IMR-90 (cell line): ENCODE results near the gene NMRK2. TPM values are rescaled to one million over a fixed set of nuclear protein-coding genes. Genes with fewer than 3 reads are reported as not detected.
"Not testable (repeated sequence)": the region's sequence is repeated elsewhere in the genome, so short reads cannot be mapped to it uniquely, and the experiment has no call there.

Source experiments
- ATAC-seq: fragments of 200-7000 bp; cut with Tn5 transposase; 2 replicates; pipeline ENCODE4 v1.9.1; 2020; ENCODE audit warnings: low read depth, mild to moderate bottlenecking, moderate library complexity
- BruUV-seq: library from RNA; stranded (reverse); fragments of 400-500 nt; replicated peaks from 2 replicates; lab custom pipeline; 2021; lab: Mats Ljungman, UMichigan
- CTCF ChIA-PET: fragments of 300-600 bp; formaldehyde crosslinking; extraction: SDS; loops from one replicate; lab custom pipeline; 2021; ENCODE audit warnings: antibody characterized with exemption; lab: Yijun Ruan, JAX
- POLR2A ChIA-PET: fragments of 300-600 bp; sonication (Branson Sonifier 250); formaldehyde crosslinking; loops from one replicate; lab custom pipeline; 2022; ENCODE audit warnings: antibody characterized with exemption; ENCODE audit not compliant: unreplicated experiment; lab: Charles Lee
- DNase-seq: peaks from one replicate; pipeline ENCODE4 v3.0.0; 2013
- H2AFZ ChIP-seq: replicated peaks from 2 replicates; pipeline ENCODE3; 2013; ENCODE audit warnings: low read length, mild to moderate bottlenecking; ENCODE audit not compliant: poor library complexity
- H2AK5ac ChIP-seq: 2 replicates; pipeline ENCODE4 v1.6.1; 2013; ENCODE audit warnings: low read depth, low read length, inconsistent platforms
- H2AK9ac ChIP-seq: replicated peaks from 2 replicates; pipeline ENCODE3; 2013; ENCODE audit warnings: mild to moderate bottlenecking, low read depth, low read length, moderate library complexity; ENCODE audit not compliant: poor library complexity
- H2BK120ac ChIP-seq: 2 replicates; pipeline ENCODE4 v1.6.1; 2013; ENCODE audit warnings: low read depth, low read length, inconsistent platforms
- H2BK15ac ChIP-seq: 3 replicates; pipeline ENCODE4 v1.6.1; 2013; ENCODE audit warnings: low read depth, low read length, inconsistent platforms
- H2BK20ac ChIP-seq: 2 replicates; pipeline ENCODE4 v1.6.1; 2013; ENCODE audit warnings: low read depth, mild to moderate bottlenecking, inconsistent platforms, low read length, moderate library complexity
- H2BK5ac ChIP-seq: 2 replicates; pipeline ENCODE4 v1.6.1; 2013; ENCODE audit warnings: mild to moderate bottlenecking, low read depth, low read length, inconsistent platforms; ENCODE audit not compliant: poor library complexity, severe bottlenecking
- H3K14ac ChIP-seq: replicated peaks from 2 replicates; pipeline ENCODE4 v1.6.1; 2013; ENCODE audit warnings: low read depth, low read length, inconsistent platforms
- H3K18ac ChIP-seq: 2 replicates; pipeline ENCODE4 v1.6.1; 2013; ENCODE audit warnings: low read depth, low read length, control low read depth
- H3K23ac ChIP-seq: 2 replicates; pipeline ENCODE4 v1.6.1; 2013; ENCODE audit warnings: low read depth, low read length, inconsistent platforms
- H3K27ac ChIP-seq: 2 replicates; pipeline ENCODE4 v1.5.1; 2013; ENCODE audit warnings: mild to moderate bottlenecking, control low read depth, low read length; ENCODE audit not compliant: insufficient read depth
- H3K27me3 ChIP-seq: 2 replicates; pipeline ENCODE4 v1.6.1; 2013; ENCODE audit warnings: low read length; ENCODE audit not compliant: control insufficient read depth, insufficient read depth
- H3K36me3 ChIP-seq: 2 replicates; pipeline ENCODE4 v1.6.1; 2013; ENCODE audit warnings: low read length, mixed read lengths; ENCODE audit not compliant: control insufficient read depth, insufficient read depth
- H3K4ac ChIP-seq: 2 replicates; pipeline ENCODE4 v1.6.1; 2013; ENCODE audit warnings: low read depth, low read length, inconsistent platforms
- H3K4me1 ChIP-seq: 2 replicates; pipeline ENCODE4 v1.6.1; 2013; ENCODE audit warnings: low read length, mixed read lengths; ENCODE audit not compliant: control insufficient read depth, insufficient read depth
- H3K4me2 ChIP-seq: 2 replicates; pipeline ENCODE4 v1.6.1; 2013; ENCODE audit warnings: low read depth, mild to moderate bottlenecking, control low read depth, low read length, moderate library complexity
- H3K4me3 ChIP-seq: 2 replicates; pipeline ENCODE4 v1.5.1; 2013; ENCODE audit warnings: low read depth, mild to moderate bottlenecking, control low read depth, low read length, moderate library complexity; ENCODE audit not compliant: insufficient read depth
- H3K56ac ChIP-seq: 2 replicates; pipeline ENCODE4 v1.6.1; 2013; ENCODE audit warnings: low read length, inconsistent platforms; ENCODE audit not compliant: insufficient read depth; ENCODE audit errors: extremely low read depth
- H3K79me1 ChIP-seq, 2 experiments: 2 replicates each; pipeline ENCODE4 v1.6.1; 2013; ENCODE audit warnings: low read length in 2 of 2, inconsistent platforms in 1 of 2, low read depth in 1 of 2
- H3K9ac ChIP-seq: 2 replicates; pipeline ENCODE4 v1.6.1; 2013; ENCODE audit warnings: low read depth, low read length, control low read depth
- H3K9me1 ChIP-seq: 2 replicates; pipeline ENCODE4 v1.6.1; 2013; ENCODE audit warnings: low read length, inconsistent platforms; ENCODE audit not compliant: insufficient read depth
- H3K9me3 ChIP-seq: 2 replicates; pipeline ENCODE4 v1.6.1; 2013; ENCODE audit warnings: low read length; ENCODE audit not compliant: control insufficient read depth, insufficient read depth
- H4K20me1 ChIP-seq: 2 replicates; pipeline ENCODE4 v1.6.1; 2013; ENCODE audit warnings: low read length, inconsistent platforms; ENCODE audit not compliant: insufficient read depth
- H4K5ac ChIP-seq: 2 replicates; pipeline ENCODE4 v1.6.1; 2013; ENCODE audit warnings: mild to moderate bottlenecking, low read depth, low read length, control low read depth
- H4K8ac ChIP-seq, 2 experiments: 2 replicates each; pipeline ENCODE4 v1.6.1; 2013; ENCODE audit warnings: low read depth in 2 of 2, low read length in 2 of 2, control low read depth in 1 of 2, inconsistent platforms in 1 of 2
- H4K91ac ChIP-seq: 2 replicates; pipeline ENCODE4 v1.6.1; 2013; ENCODE audit warnings: low read depth, low read length, inconsistent platforms; ENCODE audit not compliant: insufficient read depth
- CTCF ChIP-seq: conservative IDR thresholded peaks from 2 replicates; pipeline ENCODE4 v1.5.1; 2012; ENCODE audit warnings: mild to moderate bottlenecking, low read depth, low read length, improper control_type of control experiment
- WGBS, 2 experiments: methylation state at CpG; one replicate each; pipeline versions ENCODE4 v1.1.5 to v1.1.7; 2013; ENCODE audit warnings: missing lambda C conversion rate in 2 of 2; ENCODE audit not compliant: insufficient read length in 1 of 2; ENCODE audit errors: extremely low coverage in 2 of 2; 5-methylcytosine and 5-hydroxymethylcytosine counted together
- dilution Hi-C: fragments of 300-500 bp; cut with HindIII; formaldehyde crosslinking; loops from one replicate; pipeline ENCODE4 v1.14.3; 2018; ENCODE audit warnings: low sequenced_read_pairs; ENCODE audit not compliant: unreplicated experiment
- in situ Hi-C: fragments of 300-500 bp; cut with MboI; formaldehyde crosslinking; loops from 3 replicates; pipeline ENCODE4 v1.14.3; 2019; ENCODE audit warnings: low sequenced_read_pairs, inconsistent platforms, mixed read lengths
- intact Hi-C: fragments of 100-400 bp; cut with micrococcal nuclease; formaldehyde crosslinking; loops from 2 replicates; pipeline ENCODE4 v1.10.0; 2022
- polyA plus RNA-seq, 3 experiments: library from polyadenylated mRNA; depleted of rRNA; stranded (reverse); fragments of >200 nt; gene quantifications; 2 replicates each; pipeline ENCODE4 v1.2.3, GENCODE V29; 2012; ENCODE audit warnings: low replicate concordance in 1 of 3
- total RNA-seq: library from RNA; depleted of rRNA; stranded (reverse); fragments of >200 nt; gene quantifications from 2 replicates; pipeline ENCODE4 v1.2.3, GENCODE V29; 2012

The NMRK2 gene
- total and polyA plus RNA-seq, 2 of the 4 experiments (the other 2 are of a cell fraction) = not detected

GRCh38 chr19:3966051-3967017, 33.5 kb downstream of the NMRK2 start:
- Histone ChIP-seq H3K27ac (peak overlapping the region; percentile 35; the same call in 1 of the 2 replicates), H4K8ac (peak overlapping the region in 1 of 2 experiments; percentile 15; a peak in 1 of 4 replicates), H3K4me2 (no peak overlapping the region), H3K36me3 (peaks cover 62% of the 10 kb centered on the region), H2BK15ac (no peak overlapping the region), H2BK5ac (peak overlapping the region; percentile 40), H2AFZ (no peak overlapping the region), H3K9me3 (no peaks in the 10 kb centered on the region), H2AK5ac (peak overlapping the region; percentile 45), H2AK9ac (peak overlapping the region; percentile 83), H3K9ac (no peak overlapping the region), H3K56ac (no peak overlapping the region), H3K18ac (no peak overlapping the region), H3K27me3 (no peaks in the 10 kb centered on the region), H3K79me1 (peaks cover 9 to 68% of the 10 kb centered on the region in 2 experiments), H3K4me3 (no peak overlapping the region), H2BK20ac (no peak overlapping the region), H3K9me1 (0 out of 2 replicates have a peak, but pooled peaks cover 16% of the 10 kb centered on the region), H3K23ac (0 out of 2 replicates have a peak overlapping the region, but pooled peaks have one; percentile 27), H3K4me1 (peaks cover 9% of the 10 kb centered on the region), H4K20me1 (peaks cover 90% of the 10 kb centered on the region), H3K4ac (no peak overlapping the region; the same call in 1 of the 2 replicates), H4K5ac (no peak overlapping the region), H3K14ac (no peak overlapping the region), H2BK120ac (no peak overlapping the region), H4K91ac (0 out of 2 replicates have a peak overlapping the region, but pooled peaks have one; percentile 28)
- 96% methylated on average over 20 of the region's 30 CpGs; no CpG with 5 or more reads in 1 of the 2 experiments for WGBS, 2 experiments
- TF ChIP-seq CTCF = no peak
- ChIA-PET CTCF (no interaction called here), POLR2A (no interaction called here)
- ATAC-seq (no peak), DNase-seq (no peak)
- intact Hi-C loops = loop anchor here (5.0 kb wide), 1 partner anchor 299 kb away; no protein-coding TSS in a partner anchor
- in situ Hi-C loops = no loop called here
- BruUV-seq = no TSS peak
- dilution Hi-C loops = no loop called here

GRCh38 chr19:3967983-3968382, 35.1 kb downstream of the NMRK2 start:
- H3K9me3 ChIP-seq, DNase-seq, H3K4me1 ChIP-seq, ATAC-seq, H4K5ac ChIP-seq, dilution Hi-C loops, in situ Hi-C loops, H3K4me3 ChIP-seq, H3K27me3 ChIP-seq, H3K4me2 ChIP-seq, H2AFZ ChIP-seq, H2AK9ac ChIP-seq: not testable (repeated sequence)
- Histone ChIP-seq H2BK5ac (peak overlapping the region; percentile 76), H3K4ac (peak overlapping the region; percentile 64), H3K14ac (peak overlapping the region; percentile 67), H2BK20ac (peak overlapping the region; percentile 72; the same call in 1 of the 2 replicates), H2BK120ac (peak overlapping the region; percentile 64; the same call in 1 of the 2 replicates), H4K8ac (peak overlapping the region; percentile 12 to 84; a peak in 1 of 4 replicates), H3K36me3 (peaks cover 55% of the 10 kb centered on the region), H3K9ac (peak overlapping the region; percentile 43), H4K91ac (peak overlapping the region; percentile 35; the same call in 1 of the 2 replicates), H3K79me1 (peaks cover 5 to 56% of the 10 kb centered on the region in 2 experiments; a peak in 2 of 4 replicates), H3K23ac (peak overlapping the region; percentile 59; the same call in 1 of the 2 replicates), H3K18ac (peak overlapping the region; percentile 36; the same call in 1 of the 2 replicates), H2AK5ac (peak overlapping the region; percentile 77), H3K56ac (peak overlapping the region; percentile 68; the same call in 1 of the 2 replicates), H3K9me1 (0 out of 2 replicates have a peak, but pooled peaks cover 16% of the 10 kb centered on the region), H3K27ac (peak overlapping the region; percentile 78), H4K20me1 (peaks cover 92% of the 10 kb centered on the region), H2BK15ac (peak overlapping the region; percentile 84; the same call in 1 of the 3 replicates)
- whole genome bisulfite sequencing, 2 experiments = 89% methylated on average over 3 of the region's 12 CpGs; no CpG with 5 or more reads in 1 of the 2 experiments
- POLR2A ChIA-PET = interaction anchor here (0.6 to 0.8 kb wide), 2 partner anchors 20 to 172 kb away, joined by 3 to 6 read pairs; no protein-coding TSS in a partner anchor
- intact Hi-C loops = loop anchor here (5.0 kb wide), 1 partner anchor 301 kb away; no protein-coding TSS in a partner anchor
- BruUV-seq = TSS peak; percentile 37
- CTCF ChIA-PET = interaction anchor here (2.2 kb wide), 1 partner anchor 20 kb away, joined by 8 read pairs; no protein-coding TSS in a partner anchor
